DND-41 (cell line): ENCODE data around the gene SLC39A11.

ENCODE experiments used
- CTCF ChIP-seq: IDR thresholded peaks from 2 replicates; pipeline ENCODE4 v1.5.1; 2012; ENCODE audit warnings: borderline replicate concordance, low read length, moderate library complexity, mild to moderate bottlenecking; ENCODE audit not compliant: poor library complexity, severe bottlenecking; ENCODE audit errors: extremely low read depth
- EZH2 ChIP-seq: IDR thresholded peaks from 3 replicates; pipeline ENCODE4 v1.6.1; 2012; ENCODE audit warnings: borderline replicate concordance, low read depth, mild to moderate bottlenecking, moderate library complexity, low read length, inconsistent platforms; ENCODE audit not compliant: severe bottlenecking

- TF ChIP-seq CTCF, result no peak
- no peak for TF ChIP-seq EZH2
Measured at GRCh38 chr17:72619976-72620650, 472.4 kb downstream of the SLC39A11 start.
